Stimulated activated naive B cell treated with anti-CD40 and anti-IgM and Interleukin-4, amounts not matched to agents 10 μg/mL and 1 μg/mL and 100 μg/mL, for 72 hours (primary cell): Measurements from ENCODE around the gene PDGFD.

ENCODE experiments used
- ATAC-seq, 2 donors: fragments of 150-1000 bp; cut with Tn5 transposase; replicated peaks; 2 replicates each; pipeline ENCODE4 v1.10.0; 2021; ENCODE audit warnings: moderate library complexity in 1 of 2
- DNase-seq: peaks from one replicate; pipeline ENCODE4 v3.0.0; 2021
- H3K27ac Mint-ChIP-seq: one replicate; pipeline ENCODE4 v1.8.0; 2022; ENCODE audit warnings: mild to moderate bottlenecking, mixed read lengths
- H3K27me3 Mint-ChIP-seq, 2 donors: one replicate each; pipeline ENCODE4 v1.8.0; 2022; ENCODE audit warnings: mixed read lengths in 2 of 2
- H3K36me3 Mint-ChIP-seq, 2 donors: one replicate each; pipeline ENCODE4 v1.8.0; 2022; ENCODE audit warnings: mixed read lengths in 2 of 2, mild to moderate bottlenecking in 1 of 2
- H3K4me1 Mint-ChIP-seq, 2 donors: one replicate each; pipeline ENCODE4 v1.8.0; 2022; ENCODE audit warnings: mixed read lengths in 2 of 2, mild to moderate bottlenecking in 1 of 2
- H3K4me3 Mint-ChIP-seq, 2 donors: one replicate each; pipeline ENCODE4 v1.8.0; 2022; ENCODE audit warnings: mild to moderate bottlenecking in 2 of 2, mixed read lengths in 2 of 2, moderate library complexity in 1 of 2
- H3K9me3 Mint-ChIP-seq, 2 donors: one replicate each; pipeline ENCODE4 v1.8.0; 2022; ENCODE audit warnings: mixed read lengths in 2 of 2, mild to moderate bottlenecking in 1 of 2

PDGFD gene

DNA sequence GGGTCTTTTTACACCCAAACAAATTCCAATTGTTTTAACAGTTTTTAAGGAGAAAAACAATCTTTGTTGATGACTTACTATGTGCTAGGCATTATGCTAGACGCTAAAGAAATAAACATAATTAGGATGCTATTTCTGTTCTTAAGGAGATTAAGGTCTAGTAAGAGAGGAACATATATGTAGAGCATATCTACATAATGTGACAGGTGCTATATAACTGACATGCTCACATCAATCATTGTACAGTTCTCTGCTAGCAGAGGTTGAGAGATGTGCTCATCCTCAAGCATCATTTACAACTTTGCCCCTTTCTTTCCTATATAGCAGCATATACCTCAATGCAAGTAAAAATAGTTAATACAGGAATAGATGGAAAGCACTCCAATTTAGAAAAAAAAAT, 37.5 kb downstream of the PDGFD start:
- no peak for DNase-seq
- H3K27me3 Mint-ChIP-seq = no peaks in the 10 kb centered on the region
- H3K4me1 Mint-ChIP-seq = no peaks in the 10 kb centered on the region
- no peaks in the 10 kb centered on the region for H3K36me3 Mint-ChIP-seq
- H3K27ac Mint-ChIP-seq = no peak overlapping the region
- H3K9me3 Mint-ChIP-seq = no peaks in the 10 kb centered on the region
- H3K4me3 Mint-ChIP-seq = no peak overlapping the region
- ATAC-seq = no peak

DNA sequence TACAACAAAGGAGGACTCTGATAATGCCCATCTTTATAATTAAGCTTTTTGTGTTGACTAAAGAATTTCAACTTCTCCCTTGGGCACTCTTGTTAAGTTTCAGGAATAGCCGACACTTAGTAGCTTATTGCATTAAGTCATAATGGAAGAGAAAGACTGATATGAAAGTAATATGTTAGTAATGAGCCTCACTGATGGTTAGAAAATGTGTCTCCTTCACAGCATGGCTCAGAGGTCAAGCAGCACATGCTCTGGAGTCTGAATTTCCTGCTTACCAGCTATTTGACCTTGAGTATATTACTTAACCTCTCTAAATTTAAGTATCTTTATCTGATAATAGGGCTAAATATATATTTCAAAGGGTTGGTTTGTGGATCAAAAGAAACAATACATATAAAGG, 39.0 kb downstream of the PDGFD start:
- no peaks in the 10 kb centered on the region for H3K9me3 Mint-ChIP-seq
- no peaks in the 10 kb centered on the region for H3K36me3 Mint-ChIP-seq
- H3K4me3 Mint-ChIP-seq = no peak overlapping the region
- no peak for DNase-seq
- ATAC-seq = no peak
- no peaks in the 10 kb centered on the region for H3K4me1 Mint-ChIP-seq
- no peak overlapping the region for H3K27ac Mint-ChIP-seq
- no peaks in the 10 kb centered on the region for H3K27me3 Mint-ChIP-seq

DNA sequence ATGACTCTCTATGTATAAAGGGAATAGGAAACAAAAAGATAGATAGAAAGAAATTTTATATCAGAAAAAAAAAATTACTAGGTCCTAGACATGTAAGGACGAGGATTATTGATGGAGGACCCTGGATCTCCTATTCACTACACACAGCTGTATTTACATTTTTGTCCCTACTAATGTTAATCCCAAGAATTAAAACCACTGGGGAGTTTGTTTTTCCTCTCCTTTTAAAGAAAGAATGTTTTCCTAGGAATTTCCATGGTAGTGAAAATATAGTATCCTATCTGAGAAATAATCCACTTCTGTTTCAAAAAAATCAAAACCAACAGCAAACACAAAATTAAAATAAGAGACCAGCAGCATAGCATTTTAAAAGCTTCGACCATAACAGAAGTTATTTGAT, 41.1 kb downstream of the PDGFD start:
- DNase-seq (no peak), ATAC-seq (no peak)
- no peaks in the 10 kb centered on the region for H3K4me1 Mint-ChIP-seq
- no peaks in the 10 kb centered on the region for H3K9me3 Mint-ChIP-seq
- no peak overlapping the region for H3K27ac Mint-ChIP-seq
- H3K4me3 Mint-ChIP-seq = no peak overlapping the region
- H3K27me3 Mint-ChIP-seq = no peaks in the 10 kb centered on the region
- H3K36me3 Mint-ChIP-seq = no peaks in the 10 kb centered on the region

DNA sequence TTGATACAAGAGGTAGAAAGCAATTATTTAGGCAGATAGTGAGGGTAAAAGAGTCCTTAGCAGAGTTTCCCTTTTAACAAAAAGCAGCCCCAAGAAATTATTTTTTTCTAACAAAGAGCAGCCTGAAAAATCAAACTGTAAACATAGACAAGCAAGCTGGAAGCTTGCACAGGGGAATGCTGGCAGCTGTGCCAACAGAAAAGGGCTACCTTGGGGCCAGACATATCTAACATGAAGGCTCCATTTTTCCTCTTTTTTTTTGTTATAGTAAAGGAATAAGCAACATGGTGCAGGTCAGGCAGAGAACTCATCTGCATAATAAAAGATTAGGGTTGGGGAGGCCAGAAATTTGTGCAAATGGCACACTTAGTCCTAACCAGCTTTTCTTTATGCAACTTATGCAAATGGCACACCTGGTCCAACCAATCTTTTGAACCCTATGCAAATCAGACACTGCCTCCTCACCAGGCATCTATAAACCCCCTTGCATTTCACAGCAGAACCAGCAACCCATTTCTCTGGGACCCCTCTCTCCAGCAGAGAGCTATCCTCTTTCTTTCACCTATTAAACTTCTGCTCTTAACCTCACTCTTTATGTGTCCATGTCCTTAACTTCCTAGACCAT, 41.8 kb downstream of the PDGFD start:
- H3K9me3 Mint-ChIP-seq = peaks cover 0 to 5% of the 10 kb centered on the region in 2 donors
- no peak overlapping the region for H3K27ac Mint-ChIP-seq
- H3K4me1 Mint-ChIP-seq = no peaks in the 10 kb centered on the region
- H3K4me3 Mint-ChIP-seq = no peak overlapping the region
- ATAC-seq = no peak
- no peak for DNase-seq
- no peaks in the 10 kb centered on the region for H3K27me3 Mint-ChIP-seq
- H3K36me3 Mint-ChIP-seq = no peaks in the 10 kb centered on the region

DNA sequence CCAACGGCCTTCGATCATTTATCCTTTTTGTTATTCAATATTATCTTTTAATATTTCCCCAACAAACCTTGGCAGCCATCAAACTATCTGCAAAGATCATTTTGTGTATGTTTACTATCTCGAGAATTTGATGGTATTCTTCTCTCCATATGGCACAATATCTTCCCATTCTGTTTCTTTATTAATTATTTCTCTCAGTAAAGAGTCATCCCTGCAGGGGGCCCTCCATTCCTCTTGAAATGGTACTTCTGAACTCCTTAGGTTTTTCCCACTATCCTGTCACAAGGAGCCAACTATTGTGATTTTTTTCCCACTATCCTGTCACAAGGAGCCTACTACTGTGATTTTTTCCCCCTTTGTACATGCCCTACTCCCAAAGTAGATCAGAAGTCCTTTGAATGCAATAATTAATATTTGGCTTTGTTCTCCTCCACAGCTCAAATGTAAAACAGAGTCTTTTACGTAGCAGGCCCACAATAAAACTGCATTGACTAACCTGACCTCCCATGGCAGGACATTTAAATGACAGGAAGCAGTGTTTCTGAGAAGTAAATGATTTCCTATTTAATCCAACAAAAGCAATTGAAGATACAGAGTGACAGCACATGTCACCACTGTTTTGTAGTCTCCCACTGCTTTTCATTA, 43.3 kb downstream of the PDGFD start:
- H3K27ac Mint-ChIP-seq = no peak overlapping the region
- H3K27me3 Mint-ChIP-seq = no peaks in the 10 kb centered on the region
- ATAC-seq (no peak), DNase-seq (no peak)
- no peaks in the 10 kb centered on the region for H3K36me3 Mint-ChIP-seq
- H3K4me3 Mint-ChIP-seq = no peak overlapping the region
- no peaks in the 10 kb centered on the region for H3K4me1 Mint-ChIP-seq
- peaks cover 5 to 8% of the 10 kb centered on the region in 2 donors for H3K9me3 Mint-ChIP-seq

DNA sequence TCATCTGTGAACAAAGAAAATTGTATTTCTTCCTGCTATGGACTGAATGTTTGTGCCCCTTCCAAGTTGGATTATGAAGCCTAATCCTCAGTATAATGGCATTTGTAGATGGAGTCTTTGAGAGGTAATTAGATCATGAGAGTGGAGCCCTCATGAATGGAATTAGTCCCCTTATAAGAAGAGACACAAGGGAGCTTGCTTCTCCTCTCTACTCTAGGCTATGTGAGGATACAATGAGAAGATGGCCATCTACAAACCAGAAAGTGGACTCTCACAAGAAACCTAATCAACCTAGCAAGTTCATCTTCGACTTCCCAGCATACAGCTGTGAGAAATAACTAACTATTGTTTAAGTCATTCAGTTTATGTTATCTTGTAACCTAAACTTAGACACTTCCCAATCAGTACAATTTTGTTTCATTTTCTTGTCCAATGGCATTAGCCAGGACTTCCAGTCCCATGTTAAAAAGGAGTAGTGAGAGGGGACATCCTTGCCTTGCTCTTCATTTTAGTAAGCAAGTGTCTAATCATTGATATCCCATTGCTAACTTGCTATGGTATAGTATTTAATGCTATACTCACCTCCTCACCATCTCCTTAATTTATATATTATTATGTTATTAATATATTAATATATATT, 45.7 kb downstream of the PDGFD start:
- Mint-ChIP-seq H3K9me3 (peaks cover 5 to 10% of the 10 kb centered on the region in 2 donors), H3K4me3 (no peak overlapping the region), H3K36me3 (no peaks in the 10 kb centered on the region), H3K27ac (no peak overlapping the region), H3K27me3 (no peaks in the 10 kb centered on the region), H3K4me1 (no peaks in the 10 kb centered on the region)
- ATAC-seq (peak in 1 of 2 donors; percentile 36), DNase-seq (no peak)

DNA sequence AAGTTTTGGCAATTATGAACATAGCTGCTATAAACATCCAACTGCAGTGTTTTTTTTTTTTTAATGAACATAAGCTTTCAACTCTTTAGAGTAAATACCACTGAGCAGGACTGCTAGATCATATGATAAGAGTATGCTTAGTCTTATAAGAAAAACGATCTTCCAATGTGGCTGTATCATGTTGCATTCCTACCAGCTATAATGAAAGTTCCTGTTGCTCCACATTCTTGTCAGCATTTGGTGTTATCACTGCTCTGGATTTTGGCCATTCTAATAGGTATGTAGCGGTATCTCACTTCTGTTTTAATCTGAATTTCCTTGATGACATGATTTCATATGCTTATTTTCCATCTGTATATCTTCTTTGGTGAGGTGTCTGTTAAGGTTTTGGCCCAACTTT, 50.4 kb downstream of the PDGFD start:
- Mint-ChIP-seq H3K4me1 (no peaks in the 10 kb centered on the region), H3K9me3 (peaks cover 5 to 10% of the 10 kb centered on the region in 2 donors), H3K4me3 (no peak overlapping the region), H3K27me3 (no peaks in the 10 kb centered on the region), H3K27ac (no peak overlapping the region), H3K36me3 (no peaks in the 10 kb centered on the region)
- ATAC-seq (no peak), DNase-seq (no peak)

DNA sequence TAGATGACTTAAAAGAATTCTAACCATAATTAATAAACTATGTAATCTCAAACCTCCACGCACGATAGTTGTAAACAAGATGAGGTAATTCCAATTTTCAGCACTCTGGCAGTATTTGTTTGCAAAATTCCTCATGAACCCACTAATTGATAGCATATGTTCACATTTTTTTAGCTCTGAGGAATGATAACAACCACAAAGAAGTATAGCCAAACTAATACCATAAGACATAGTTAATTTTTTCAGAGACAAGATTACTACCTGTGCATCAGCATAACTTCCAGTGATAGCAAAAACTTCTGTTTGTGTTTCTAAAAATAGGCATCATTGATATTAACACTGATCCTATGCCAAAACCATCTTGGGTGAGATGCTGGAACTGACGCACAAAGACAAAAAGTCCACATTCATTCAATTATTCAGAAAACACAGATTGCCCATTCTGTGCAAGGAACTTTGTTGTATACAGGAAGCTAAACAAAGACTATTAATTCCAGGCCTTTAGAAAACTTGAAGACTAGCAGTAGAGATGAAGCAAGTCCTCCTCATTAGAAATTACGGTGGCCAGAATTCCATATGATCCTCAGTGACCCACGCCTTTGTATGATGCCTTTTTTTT, 57.7 kb downstream of the PDGFD start:
- H3K27me3 Mint-ChIP-seq = no peaks in the 10 kb centered on the region
- H3K4me3 Mint-ChIP-seq = no peak overlapping the region
- ATAC-seq (no peak), DNase-seq (no peak)
- H3K27ac Mint-ChIP-seq = no peak overlapping the region
- H3K36me3 Mint-ChIP-seq = no peaks in the 10 kb centered on the region
- H3K4me1 Mint-ChIP-seq = no peaks in the 10 kb centered on the region
- H3K9me3 Mint-ChIP-seq = peaks cover 0 to 2% of the 10 kb centered on the region in 2 donors

DNA sequence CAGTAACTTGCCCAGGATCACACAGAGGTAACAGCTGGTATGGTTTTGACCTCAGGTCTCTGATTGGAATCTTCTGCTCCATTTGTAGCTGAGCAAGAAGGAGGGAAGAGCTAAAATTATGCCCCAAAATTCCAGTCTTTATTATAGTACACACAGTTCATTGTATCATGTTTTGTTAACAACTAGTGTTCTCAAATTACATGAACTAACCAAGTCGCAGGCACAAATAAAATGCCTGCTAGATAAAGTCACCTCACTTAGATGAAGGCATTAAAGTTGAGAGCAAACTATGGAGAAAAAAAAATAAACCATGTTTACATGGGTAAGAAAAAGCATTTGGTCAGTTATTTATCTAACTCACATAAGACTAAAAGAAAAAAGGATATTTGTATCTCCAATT, 58.8 kb downstream of the PDGFD start:
- H3K4me1 Mint-ChIP-seq = no peaks in the 10 kb centered on the region
- H3K27me3 Mint-ChIP-seq = no peaks in the 10 kb centered on the region
- DNase-seq (no peak), ATAC-seq (no peak)
- no peak overlapping the region for H3K4me3 Mint-ChIP-seq
- H3K27ac Mint-ChIP-seq = no peak overlapping the region
- peaks cover 0 to 2% of the 10 kb centered on the region in 2 donors for H3K9me3 Mint-ChIP-seq
- no peaks in the 10 kb centered on the region for H3K36me3 Mint-ChIP-seq

DNA sequence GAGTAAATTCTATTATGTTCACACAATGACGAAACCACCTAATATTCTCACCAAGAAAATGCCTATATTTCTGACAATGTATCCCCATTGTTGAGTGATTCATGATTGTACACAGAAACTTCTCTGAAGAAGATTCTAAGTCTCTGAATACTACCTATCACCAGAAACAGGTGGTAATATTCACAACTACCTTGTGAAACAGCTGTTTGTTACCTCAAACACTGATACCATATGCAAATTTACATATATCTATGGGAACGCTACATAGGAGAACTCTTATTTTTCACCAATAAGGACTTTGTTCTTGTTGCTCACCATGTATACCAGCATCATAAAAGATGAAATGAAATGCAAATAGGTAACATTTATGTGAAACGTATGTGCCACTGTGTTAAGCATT, 59.3 kb downstream of the PDGFD start:
- ATAC-seq (no peak), DNase-seq (no peak)
- Mint-ChIP-seq H3K9me3 (peaks cover 0 to 2% of the 10 kb centered on the region in 2 donors), H3K4me3 (no peak overlapping the region), H3K27me3 (no peaks in the 10 kb centered on the region), H3K4me1 (no peaks in the 10 kb centered on the region), H3K36me3 (no peaks in the 10 kb centered on the region), H3K27ac (no peak overlapping the region)

DNA sequence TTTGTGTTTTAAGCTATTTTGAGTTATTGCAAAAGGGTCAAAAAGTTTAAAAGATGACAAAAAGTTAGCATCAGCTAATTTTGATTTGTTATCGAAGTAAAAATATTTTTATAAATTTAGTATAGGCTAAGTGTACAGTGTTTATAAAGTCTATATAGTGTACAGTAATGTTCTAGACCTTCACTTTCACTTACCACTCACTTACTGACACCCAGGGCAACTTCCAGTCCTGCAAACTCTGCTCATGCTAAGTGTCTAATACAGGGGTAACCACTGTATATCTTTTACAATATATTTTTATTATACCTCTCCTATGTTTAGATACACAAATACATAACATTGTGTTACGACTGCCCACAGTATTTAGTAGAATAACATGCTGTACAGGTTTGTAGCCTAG, 59.7 kb downstream of the PDGFD start:
- H3K27ac Mint-ChIP-seq = no peak overlapping the region
- no peak for ATAC-seq
- no peak overlapping the region for H3K4me3 Mint-ChIP-seq

DNA sequence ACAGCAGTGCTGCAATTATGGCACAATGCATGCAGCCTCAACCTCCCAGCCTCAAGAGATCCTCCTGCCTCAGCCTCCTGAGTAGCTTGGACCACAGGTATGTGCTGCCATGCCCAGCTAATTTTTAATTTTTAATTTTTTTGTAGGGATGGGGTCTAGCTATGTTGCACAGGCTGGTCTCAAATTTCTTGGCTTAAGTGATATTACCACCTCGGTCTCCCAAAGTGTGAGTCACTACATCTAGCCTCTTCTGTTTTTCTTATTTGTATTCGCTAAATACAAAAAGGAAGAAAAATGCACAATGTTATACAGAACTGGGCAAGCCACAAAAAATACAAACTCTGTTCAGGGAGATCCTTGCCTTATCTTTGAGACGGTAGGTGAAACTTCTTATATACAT, 65.4 kb downstream of the PDGFD start:
- Mint-ChIP-seq H3K4me1 (no peaks in the 10 kb centered on the region), H3K9me3 (peaks cover 0 to 2% of the 10 kb centered on the region in 2 donors), H3K27me3 (no peaks in the 10 kb centered on the region), H3K27ac (no peak overlapping the region), H3K36me3 (no peaks in the 10 kb centered on the region), H3K4me3 (no peak overlapping the region)
- ATAC-seq (no peak), DNase-seq (no peak)

More for the DNA sequence above, 59.7 kb downstream of the PDGFD start:
- Mint-ChIP-seq H3K27me3 (no peaks in the 10 kb centered on the region), H3K9me3 (peaks cover 0 to 2% of the 10 kb centered on the region in 2 donors), H3K4me1 (no peaks in the 10 kb centered on the region), H3K36me3 (no peaks in the 10 kb centered on the region)
- no peak for DNase-seq

DNA sequence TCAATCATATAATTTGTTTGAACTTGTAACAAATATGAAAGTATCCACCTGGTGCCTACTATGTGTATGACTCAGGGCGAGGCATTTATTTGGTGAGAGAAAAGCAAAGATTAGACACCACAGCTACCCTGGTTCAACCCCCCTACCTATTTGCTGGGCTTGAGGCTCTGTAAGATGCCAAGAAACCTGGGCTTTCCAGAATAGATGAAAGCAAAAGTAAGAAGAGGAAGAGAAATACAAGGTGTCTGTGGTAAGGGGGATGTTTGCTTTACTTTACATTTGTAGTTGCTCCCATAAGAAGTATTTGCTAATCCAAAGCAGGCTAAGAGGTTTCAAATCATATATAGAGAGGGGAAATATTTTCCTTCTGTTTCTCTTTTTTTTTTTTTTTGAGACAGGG, 65.8 kb downstream of the PDGFD start:
- Mint-ChIP-seq H3K27ac (no peak overlapping the region), H3K4me1 (no peaks in the 10 kb centered on the region), H3K27me3 (no peaks in the 10 kb centered on the region), H3K4me3 (no peak overlapping the region), H3K9me3 (peaks cover 0 to 2% of the 10 kb centered on the region in 2 donors), H3K36me3 (no peaks in the 10 kb centered on the region)
- ATAC-seq (no peak), DNase-seq (no peak)

DNA sequence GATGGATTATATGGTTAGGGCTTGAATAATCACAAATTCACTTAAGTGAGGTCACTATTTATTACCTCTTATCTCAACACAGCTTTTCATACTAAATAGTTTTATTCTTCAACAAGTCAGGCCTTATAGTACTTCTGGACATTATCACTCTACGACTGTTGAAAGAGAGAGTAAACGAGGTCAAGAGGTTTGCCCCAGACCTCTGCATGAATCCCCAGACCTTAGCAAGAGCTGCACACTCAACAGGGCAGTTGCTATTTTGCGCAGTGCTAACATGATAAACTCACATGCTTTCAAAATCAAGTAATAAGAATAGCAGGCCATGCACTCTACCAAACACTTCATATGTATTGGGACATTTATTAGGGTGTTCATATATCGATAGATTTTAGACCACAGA, 67.0 kb downstream of the PDGFD start:
- DNase-seq (no peak), ATAC-seq (no peak)
- H3K4me3 Mint-ChIP-seq = no peak overlapping the region
- no peaks in the 10 kb centered on the region for H3K27me3 Mint-ChIP-seq
- no peaks in the 10 kb centered on the region for H3K36me3 Mint-ChIP-seq
- H3K4me1 Mint-ChIP-seq = no peaks in the 10 kb centered on the region
- peaks cover 0 to 2% of the 10 kb centered on the region in 2 donors for H3K9me3 Mint-ChIP-seq
- no peak overlapping the region for H3K27ac Mint-ChIP-seq

DNA sequence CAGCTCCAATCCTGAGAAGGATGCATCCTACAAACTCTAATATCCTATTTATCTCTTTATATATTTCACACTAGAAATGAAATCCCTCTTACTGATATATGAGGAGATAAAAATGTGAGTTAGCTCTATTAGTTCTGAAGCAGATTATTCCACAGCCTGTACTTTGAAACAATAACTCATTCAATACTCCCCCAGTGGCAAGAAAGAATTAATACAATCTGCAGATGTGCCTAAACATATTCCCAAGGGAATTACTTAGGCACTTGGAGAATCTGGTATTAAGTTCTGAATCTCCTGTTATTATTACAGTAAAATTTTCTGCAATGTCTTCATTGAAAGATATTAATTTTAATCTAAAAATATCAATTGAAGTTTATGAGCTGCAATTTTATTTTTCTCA, 68.2 kb downstream of the PDGFD start:
- no peaks in the 10 kb centered on the region for H3K9me3 Mint-ChIP-seq
- ATAC-seq (no peak), DNase-seq (no peak)
- no peaks in the 10 kb centered on the region for H3K4me1 Mint-ChIP-seq
- no peak overlapping the region for H3K4me3 Mint-ChIP-seq
- H3K27ac Mint-ChIP-seq = no peak overlapping the region
- no peaks in the 10 kb centered on the region for H3K36me3 Mint-ChIP-seq
- H3K27me3 Mint-ChIP-seq = no peaks in the 10 kb centered on the region
